HepG2 (cell line): Measurements from ENCODE around the gene BACH1. TPM values are rescaled to one million over a fixed set of nuclear protein-coding genes. Genes with fewer than 3 reads are reported as not detected.

Experiments used
- ATAC-seq: fragments of 200-7000 bp; cut with Tn5 transposase; 3 replicates; pipeline ENCODE4 v1.9.1; 2020; ENCODE audit warnings: mild to moderate bottlenecking, moderate library complexity
- BruUV-seq: library from RNA; stranded (reverse); fragments of 400-500 nt; replicated peaks from 2 replicates; lab custom pipeline; 2021; lab: Mats Ljungman, UMichigan
- CTCF ChIA-PET: fragments of 300-600 bp; formaldehyde crosslinking; extraction: SDS; loops from one replicate; lab custom pipeline; 2021; ENCODE audit warnings: low total read pairs, inconsistent platforms, low intra/inter-chr PET ratio; lab: Yijun Ruan, JAX
- POLR2A ChIA-PET: fragments of 350-600 bp; sonication (Branson Sonifier 250); formaldehyde crosslinking; loops from one replicate; lab custom pipeline; 2020; ENCODE audit warnings: antibody characterized with exemption, inconsistent platforms; lab: Yijun Ruan, JAX
- DNase-seq: peaks from one replicate; pipeline ENCODE4 v3.0.0-alpha.2; 2015; ENCODE audit warnings: low spot score
- FAIRE-seq: peaks from 3 replicates; lab custom pipeline; 2011; peaks lifted over from hg19 to GRCh38; lab: Jason Lieb, UNC
- H2AFZ ChIP-seq: one replicate; pipeline ENCODE4 v1.6.1; 2011; ENCODE audit warnings: low read length, inconsistent platforms
- H3K27ac ChIP-seq: fragments of 300-600 bp; 3 replicates; pipeline ENCODE4 v1.8.0; 2011; ENCODE audit warnings: mixed run types, mild to moderate bottlenecking, mixed read lengths, low read length, inconsistent platforms; ENCODE audit not compliant: insufficient read depth; ENCODE audit errors: extremely low read length
- H3K27me3 ChIP-seq, 2 experiments: fragments of 200-600 bp in 1 of 2; 2 replicates in 1 of 2; 3 replicates in 1 of 2; pipeline versions ENCODE4 v1.6.0 to v1.8.0; 2011; ENCODE audit warnings: low read length in 2 of 2, mild to moderate bottlenecking in 2 of 2, moderate library complexity in 2 of 2, inconsistent platforms in 1 of 2; ENCODE audit not compliant: insufficient read depth in 2 of 2, control insufficient read depth in 1 of 2
- H3K36me3 ChIP-seq, 2 experiments: fragments of 200-600 bp in 1 of 2; replicated peaks in 1 of 2; 2 replicates in 1 of 2; 3 replicates in 1 of 2; pipeline versions ENCODE4 v1.5.1 to v1.8.0; 2011; ENCODE audit warnings: low read length in 2 of 2, inconsistent platforms in 1 of 2; ENCODE audit not compliant: insufficient read depth in 2 of 2, control insufficient read depth in 1 of 2
- H3K4me1 ChIP-seq: 2 replicates; pipeline ENCODE4 v1.5.1; 2012; ENCODE audit warnings: low read length, inconsistent platforms; ENCODE audit not compliant: insufficient read depth
- H3K4me2 ChIP-seq: 2 replicates; pipeline ENCODE4 v1.6.0; 2011; ENCODE audit warnings: low read depth, low read length, inconsistent platforms
- H3K4me3 ChIP-seq, 3 experiments: fragments of 200-600 bp in 1 of 3; sonication (generic), shearing (Covaris generic) in 1 of 3; replicated peaks in 1 of 3; 2 replicates each; pipeline ENCODE4 v1.5.1; 2011 to 2016; ENCODE audit warnings: low read length in 3 of 3, inconsistent platforms in 2 of 3, low read depth in 2 of 3, mild to moderate bottlenecking in 2 of 3, control low read depth in 1 of 3, mixed read lengths in 1 of 3; ENCODE audit not compliant: insufficient read depth in 1 of 3
- H3K79me2 ChIP-seq: one replicate; pipeline ENCODE4 v1.6.1; 2011; ENCODE audit warnings: low read length, inconsistent platforms; ENCODE audit not compliant: insufficient read depth
- H3K9ac ChIP-seq: 2 replicates; pipeline ENCODE4 v1.6.0; 2011; ENCODE audit warnings: mild to moderate bottlenecking, low read depth, low read length, inconsistent platforms; ENCODE audit not compliant: insufficient read depth
- H3K9me3 ChIP-seq: 2 replicates; pipeline ENCODE4 v1.5.1; 2012; ENCODE audit warnings: mild to moderate bottlenecking, low read length
- H4K20me1 ChIP-seq: 2 replicates; pipeline ENCODE4 v1.6.0; 2011; ENCODE audit warnings: inconsistent platforms, mild to moderate bottlenecking, low read length, moderate library complexity; ENCODE audit not compliant: insufficient read depth
- ATF7 ChIP-seq, 2 experiments: fragments of 450-650 bp in 1 of 2; sonication (generic) in 1 of 2; formaldehyde crosslinking in 1 of 2; IDR thresholded peaks; 2 replicates each; pipeline versions ENCODE4 v1.4.0 to v1.6.1; 2016 to 2020; ENCODE audit warnings: antibody characterized with exemption in 1 of 2, mild to moderate bottlenecking in 1 of 2, missing genetic modification reagents in 1 of 2
- FOXC1 ChIP-seq: sonication (generic); formaldehyde crosslinking; IDR thresholded peaks from 2 replicates; pipeline ENCODE4 v1.8.0; 2022; ENCODE audit warnings: mild to moderate bottlenecking, missing genetic modification reagents, borderline replicate concordance
- ZNF337 ChIP-seq: sonication (generic); formaldehyde crosslinking; IDR thresholded peaks from 2 replicates; pipeline ENCODE4 v1.5.1; 2020; ENCODE audit warnings: missing genetic modification reagents, low read depth, mild to moderate bottlenecking, borderline replicate concordance
- WGBS: methylation state at CpG from one replicate; pipeline ENCODE4 v1.1.6; 2017; ENCODE audit warnings: low lambda C conversion rate; 5-methylcytosine and 5-hydroxymethylcytosine counted together
- in situ Hi-C: cut with HindIII; loops from 2 replicates; pipeline ENCODE4 v1.10.0; 2017; ENCODE audit warnings: low pct_unique_long_range_greater_than_20kb; ENCODE audit not compliant: extremely low pct_ligation_motif_present
- intact Hi-C: fragments of 100-400 bp; cut with micrococcal nuclease; formaldehyde crosslinking; loops from one replicate; pipeline ENCODE4 v1.10.0; 2022; ENCODE audit not compliant: unreplicated experiment
- polyA plus RNA-seq, 8 experiments: library from polyadenylated mRNA; depleted of rRNA in 3 of 8; stranded (reverse) in 7 of 8; unstranded in 1 of 8; fragments of >200 nt; fragmentation: Illumina TruSeq in 4 of 8; extraction: Trizol in 4 of 8; gene quantifications; 2 replicates each; pipeline versions ENCODE4 v1.2.1 to v1.2.3, GENCODE V29; 2011 to 2016; ENCODE audit warnings: low read depth in 4 of 8, missing spikeins in 1 of 8, mixed read lengths in 1 of 8; ENCODE audit not compliant: insufficient read depth in 1 of 8
- total RNA-seq, 5 experiments: library from RNA; depleted of rRNA; stranded (reverse); fragments of >200 nt; fragmentation: Illumina TruSeq; extraction: Trizol; gene quantifications; 2 replicates each; pipeline ENCODE4 v1.2.3, GENCODE V29; 2016; ENCODE audit warnings: low read depth in 1 of 5
- TF ChIP-seq, protein P1 (sequence below): sonication (generic); formaldehyde crosslinking; IDR thresholded peaks from 2 replicates; pipeline ENCODE4 v1.8.0; 2022; ENCODE audit warnings: mild to moderate bottlenecking, missing genetic modification reagents, moderate library complexity
- TF ChIP-seq, protein P2 (sequence below): sonication (generic); formaldehyde crosslinking; IDR thresholded peaks from 2 replicates; pipeline ENCODE4 v1.4.0; 2020; ENCODE audit warnings: mild to moderate bottlenecking, missing genetic modification reagents

The BACH1 gene
- total and polyA plus RNA-seq, 2 of the 13 experiments (the other 11 are each of a cell fraction or from before 2014, with no cell fraction given) = 16.5 to 51.7 TPM

DNA sequence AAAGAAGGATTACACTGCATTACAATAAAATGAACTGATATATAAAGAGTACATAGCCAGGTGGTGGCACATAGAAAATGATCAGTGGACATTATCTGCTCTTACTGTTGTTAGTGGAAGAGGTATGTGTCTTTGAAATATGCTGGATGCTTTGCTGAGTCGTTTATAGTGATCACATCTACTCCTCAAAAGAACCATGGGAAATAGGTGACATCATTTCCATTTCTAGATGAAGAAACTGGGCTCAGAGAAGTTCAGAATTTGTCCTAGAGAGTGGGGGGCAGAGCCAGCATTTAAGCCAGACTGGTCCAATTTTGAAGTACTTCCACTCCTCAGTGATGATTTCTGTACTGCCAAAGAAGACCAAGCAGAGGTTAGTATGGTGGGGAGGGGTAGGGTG is 34.0 kb upstream of the BACH1 start:
- ATAC-seq = no peak
- peaks cover 3% of the 10 kb centered on the region; the same call in 1 of the 2 replicates for H3K4me1 ChIP-seq
- no peak overlapping the region for H3K4me2 ChIP-seq
- WGBS = 0% methylated on average over 1 of the region's 1 CpG
- no peaks in the 10 kb centered on the region for H3K79me2 ChIP-seq
- CTCF ChIA-PET = no interaction called here
- in situ Hi-C loops (no loop called here), intact Hi-C loops (loop anchor here (10.0 kb wide), 1 partner anchor 80 kb away; no protein-coding TSS in a partner anchor)
- no peaks in the 10 kb centered on the region for H4K20me1 ChIP-seq
- BruUV-seq = no TSS peak
- no peak for FAIRE-seq
- H3K36me3 ChIP-seq = no peaks in the 10 kb centered on the region
- no peak overlapping the region for H3K27ac ChIP-seq
- H3K27me3 ChIP-seq = no peaks in the 10 kb centered on the region
- no peak overlapping the region for H2AFZ ChIP-seq
- DNase-seq = no peak
- TF ChIP-seq, protein P1, sequence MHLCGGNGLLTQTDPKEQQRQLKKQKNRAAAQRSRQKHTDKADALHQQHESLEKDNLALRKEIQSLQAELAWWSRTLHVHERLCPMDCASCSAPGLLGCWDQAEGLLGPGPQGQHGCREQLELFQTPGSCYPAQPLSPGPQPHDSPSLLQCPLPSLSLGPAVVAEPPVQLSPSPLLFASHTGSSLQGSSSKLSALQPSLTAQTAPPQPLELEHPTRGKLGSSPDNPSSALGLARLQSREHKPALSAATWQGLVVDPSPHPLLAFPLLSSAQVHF = no peak
- TF ChIP-seq ATF7 (IDR thresholded peaks at IDR 0.05) = 0 out of 2 replicates have a peak, but pooled peaks have one; percentile 13
- TF ChIP-seq ATF7 (CRISPR knock-in tag; IDR thresholded peaks at IDR 0.05) = no peak
- no peak for TF ChIP-seq FOXC1 (CRISPR knock-in tag)
- H3K9me3 ChIP-seq = no peaks in the 10 kb centered on the region
- no peak overlapping the region for H3K4me3 ChIP-seq
- H3K9ac ChIP-seq = no peak overlapping the region
- POLR2A ChIA-PET = no interaction called here

DNA sequence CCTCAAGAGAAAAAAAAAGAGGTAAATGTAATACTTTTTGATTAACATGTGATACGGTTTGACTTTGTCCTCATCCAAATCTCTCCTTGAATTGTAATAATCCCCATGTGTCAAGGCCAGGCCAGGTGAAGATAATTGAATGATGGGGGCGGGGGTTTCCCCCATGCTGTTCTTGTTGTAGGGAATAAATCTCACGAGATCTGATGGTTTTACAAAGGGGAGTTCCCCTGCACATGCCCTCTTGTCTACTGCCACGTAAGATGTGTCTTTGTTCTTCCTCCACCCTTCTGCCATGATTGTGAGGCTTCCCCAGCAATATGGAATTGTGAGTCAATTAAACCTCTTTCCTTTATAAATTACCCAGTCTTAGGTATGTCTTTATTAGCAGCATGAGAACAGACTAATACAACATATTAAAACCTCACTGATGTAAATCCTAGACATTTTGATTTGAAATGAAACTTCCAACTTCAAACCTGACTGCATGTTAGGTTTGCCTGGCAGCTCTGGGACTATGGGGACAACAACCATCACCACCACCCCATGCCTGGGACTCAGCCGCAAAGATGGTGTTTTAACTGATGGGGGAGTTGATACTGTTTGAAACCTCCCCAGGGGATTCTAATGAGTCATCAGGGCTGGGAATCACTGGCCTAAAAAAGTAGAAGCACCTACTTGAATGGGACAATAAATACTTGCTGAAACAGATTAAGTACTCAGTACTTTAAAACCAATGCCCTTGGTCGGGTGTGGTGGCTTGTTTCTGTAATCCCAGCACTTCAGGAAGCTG is 32.8 kb upstream of the BACH1 start:
- ATAC-seq = no peak
- intact Hi-C loops (loop anchor here (10.0 kb wide), 1 partner anchor 79 kb away; no protein-coding TSS in a partner anchor), in situ Hi-C loops (no loop called here)
- Histone ChIP-seq H3K9ac (no peak overlapping the region), H3K9me3 (no peaks in the 10 kb centered on the region), H3K79me2 (no peaks in the 10 kb centered on the region), H3K4me1 (no peaks in the 10 kb centered on the region), H3K27ac (no peak overlapping the region), H4K20me1 (no peaks in the 10 kb centered on the region), H2AFZ (no peak overlapping the region), H3K4me2 (no peak overlapping the region), H3K36me3 (no peaks in the 10 kb centered on the region), H3K27me3 (no peaks in the 10 kb centered on the region), H3K4me3 (no peak overlapping the region)
- FAIRE-seq = no peak
- no peak for TF ChIP-seq ZNF337 (CRISPR knock-in tag)
- TF ChIP-seq, protein P2, sequence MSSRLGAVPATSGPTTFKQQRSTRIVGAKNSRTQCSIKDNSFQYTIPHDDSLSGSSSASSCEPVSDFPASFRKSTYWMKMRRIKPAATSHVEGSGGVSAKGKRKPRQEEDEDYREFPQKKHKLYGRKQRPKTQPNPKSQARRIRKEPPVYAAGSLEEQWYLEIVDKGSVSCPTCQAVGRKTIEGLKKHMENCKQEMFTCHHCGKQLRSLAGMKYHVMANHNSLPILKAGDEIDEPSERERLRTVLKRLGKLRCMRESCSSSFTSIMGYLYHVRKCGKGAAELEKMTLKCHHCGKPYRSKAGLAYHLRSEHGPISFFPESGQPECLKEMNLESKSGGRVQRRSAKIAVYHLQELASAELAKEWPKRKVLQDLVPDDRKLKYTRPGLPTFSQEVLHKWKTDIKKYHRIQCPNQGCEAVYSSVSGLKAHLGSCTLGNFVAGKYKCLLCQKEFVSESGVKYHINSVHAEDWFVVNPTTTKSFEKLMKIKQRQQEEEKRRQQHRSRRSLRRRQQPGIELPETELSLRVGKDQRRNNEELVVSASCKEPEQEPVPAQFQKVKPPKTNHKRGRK (CRISPR knock-in tag) = no peak
- BruUV-seq = no TSS peak
- WGBS = 34% methylated on average over 6 of the region's 6 CpGs
- CTCF ChIA-PET = no interaction called here
- POLR2A ChIA-PET = no interaction called here
- no peak for DNase-seq
